IPS-NIHi7 (cell line): ENCODE data around the gene FSIP2.

Experiments
- DNase-seq: peaks from one replicate; pipeline ENCODE4 v3.0.0; 2012; ENCODE audit warnings: mixed read lengths; ENCODE audit errors: extremely low spot score

Gene FSIP2, protein sequence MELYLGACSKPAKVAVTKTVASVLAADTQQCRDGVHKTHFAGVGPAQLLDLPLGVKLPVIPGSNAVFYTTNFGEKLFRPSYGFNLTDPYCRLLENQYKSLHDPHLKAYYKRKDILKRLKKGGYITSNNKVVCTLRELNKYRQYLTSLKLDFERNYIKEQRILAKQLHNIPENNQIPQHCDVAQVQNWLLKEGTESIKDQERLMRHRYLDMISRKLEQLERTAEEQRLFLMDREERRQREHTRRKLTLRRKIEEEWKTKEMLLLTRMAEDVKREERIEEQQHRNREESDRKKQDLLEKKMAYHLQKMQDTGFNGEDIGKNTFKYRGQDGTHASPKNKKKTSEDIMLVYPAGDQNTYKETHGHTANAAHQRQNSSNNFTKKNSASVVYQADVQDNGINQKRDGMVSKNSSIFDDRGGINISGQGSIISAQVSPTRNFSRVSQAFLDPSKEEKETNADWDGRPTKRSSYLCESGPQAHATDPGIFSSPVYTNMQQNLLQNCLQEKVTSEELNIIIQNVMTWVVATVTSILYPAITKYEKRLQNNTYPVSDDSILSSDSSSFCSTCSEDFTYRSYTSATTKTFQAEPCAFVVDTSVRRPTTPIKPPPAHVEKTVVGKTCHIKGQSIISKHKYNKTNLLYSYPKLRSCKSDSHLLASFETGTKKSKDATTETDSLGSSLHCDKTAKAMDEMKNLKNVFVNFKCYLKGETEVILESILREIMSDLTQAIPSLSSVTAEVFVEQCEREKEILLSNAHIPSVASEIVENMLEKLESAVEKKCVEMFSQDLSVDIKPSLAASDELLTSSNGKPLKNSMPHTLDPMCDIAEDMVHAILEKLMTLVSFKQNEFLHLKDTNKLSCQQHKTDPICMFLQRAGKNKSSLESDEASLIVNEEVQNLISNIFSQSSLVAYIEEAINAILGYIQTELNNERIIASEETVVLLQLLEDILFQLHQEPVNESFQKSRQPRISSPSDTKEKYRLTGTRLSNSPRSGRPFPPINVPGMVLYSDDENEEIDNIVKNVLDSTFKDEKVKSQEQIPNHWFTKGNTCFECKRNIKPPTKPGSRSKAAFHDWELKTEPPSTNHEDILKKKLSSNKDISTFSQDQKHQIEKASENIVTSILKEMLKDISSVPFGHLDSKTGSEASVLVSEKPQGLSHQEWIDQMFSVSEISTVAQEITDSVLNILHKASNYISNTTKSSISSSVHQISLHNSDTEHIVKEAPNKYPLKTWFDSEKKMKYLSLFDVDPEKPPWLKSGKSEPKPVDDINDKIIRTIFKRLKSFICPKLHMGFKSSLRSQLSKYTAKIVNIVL (N-terminal part only)

DNA sequence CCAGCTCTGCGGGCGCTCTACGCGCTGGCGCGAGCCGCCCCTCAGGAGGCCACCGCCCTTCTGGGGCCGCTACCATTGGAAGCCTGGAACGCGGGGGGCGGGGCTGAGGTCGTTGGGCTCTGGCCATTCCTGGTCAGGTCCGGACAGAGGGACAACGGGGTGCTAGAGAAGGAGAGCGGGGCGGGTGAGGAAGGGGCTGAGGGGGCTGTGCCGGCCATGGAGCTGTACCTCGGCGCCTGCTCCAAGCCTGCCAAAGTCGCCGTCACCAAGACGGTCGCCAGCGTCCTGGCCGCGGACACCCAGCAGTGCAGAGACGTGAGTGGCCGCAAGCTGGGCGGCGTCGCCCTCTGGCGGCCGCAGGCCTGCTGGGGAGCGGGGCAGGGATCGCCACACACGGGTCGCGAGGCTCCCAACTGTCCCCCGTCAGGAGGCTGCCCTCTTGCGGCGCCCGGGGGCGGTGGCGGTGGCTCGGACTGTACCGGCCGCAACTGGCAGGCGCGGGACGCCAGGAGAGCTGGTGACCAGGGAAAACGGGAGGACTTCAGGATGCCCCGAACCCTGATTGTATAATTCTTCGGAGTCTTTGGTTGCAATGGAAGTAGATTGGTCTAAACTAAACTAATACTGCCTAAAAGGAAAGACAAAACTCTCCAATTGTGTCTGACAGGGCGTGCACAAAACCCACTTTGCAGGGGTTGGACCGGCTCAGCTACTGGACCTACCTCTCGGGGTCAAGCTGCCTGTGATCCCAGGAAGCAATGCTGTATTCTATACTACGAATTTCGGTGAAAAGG lies at the start of gene FSIP2:
TSS of gene FSIP2 (plus strand) at position 126 of the 794 bp plus-strand sequence. CDS start at position 217, 91 bp downstream.
- peak; percentile 94 for DNase-seq

DNA sequence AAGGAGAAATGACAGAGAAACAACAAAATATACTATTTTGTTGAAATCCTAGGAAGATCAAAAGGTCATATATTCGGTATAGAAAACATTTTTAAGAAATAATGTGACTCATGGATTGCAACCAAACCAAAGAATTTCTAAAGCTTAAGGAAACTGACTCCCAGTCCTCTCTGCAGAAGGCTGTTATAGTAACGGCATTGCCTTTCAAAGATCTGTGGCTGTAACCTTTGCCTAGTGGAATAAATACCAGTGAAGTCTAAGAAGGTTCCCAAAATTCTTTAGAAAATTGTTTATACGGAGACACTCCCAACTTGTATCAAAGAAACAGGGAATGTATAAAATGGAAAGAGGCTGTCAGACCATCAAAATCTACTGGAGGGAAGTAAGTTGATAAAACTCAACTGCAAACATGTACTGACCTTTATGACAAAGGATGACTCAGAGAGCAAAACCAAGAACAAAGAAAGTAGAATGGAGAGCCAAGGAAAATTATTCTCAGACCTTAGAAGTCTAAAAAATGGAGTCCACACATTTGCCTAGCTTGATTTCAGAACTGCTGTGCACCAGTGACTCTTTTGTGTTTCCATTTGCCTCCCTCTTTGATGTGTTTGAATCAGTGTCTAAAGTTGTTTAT lies 48.6 kb upstream of the FSIP2 start:
- DNase-seq = no peak

DNA sequence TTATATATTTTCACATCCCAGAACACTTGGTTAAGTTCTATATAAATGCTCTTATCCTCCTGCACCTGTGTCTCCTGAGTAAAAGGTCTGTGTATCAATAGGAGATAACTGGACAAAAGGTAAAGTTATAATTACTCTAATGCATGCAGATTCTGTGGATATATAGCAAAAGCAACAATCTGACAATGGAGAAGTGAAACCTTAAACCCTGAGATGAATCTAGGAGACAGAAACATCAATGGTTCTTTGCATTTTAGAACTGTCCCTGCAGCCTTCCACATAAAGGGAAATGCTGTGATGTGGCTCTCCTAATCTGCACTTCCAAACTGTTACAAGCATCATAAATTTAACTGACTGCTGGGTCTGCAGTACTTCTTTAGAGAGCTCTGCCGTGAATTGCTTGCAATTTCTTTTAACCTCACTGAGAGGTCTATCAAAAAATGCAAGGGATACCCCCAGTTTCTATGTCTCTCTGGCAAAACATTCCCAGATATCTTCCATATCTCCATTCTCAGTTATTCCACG lies 42.8 kb upstream of the FSIP2 start:
- DNase-seq = no peak

GRCh38 chr2:185700883-185701282 lies 37.7 kb upstream of the FSIP2 start:
- DNase-seq = peak; percentile 11

GRCh38 chr2:185734658-185735057 lies 3.9 kb upstream of the FSIP2 start:
- DNase-seq = no peak

DNA sequence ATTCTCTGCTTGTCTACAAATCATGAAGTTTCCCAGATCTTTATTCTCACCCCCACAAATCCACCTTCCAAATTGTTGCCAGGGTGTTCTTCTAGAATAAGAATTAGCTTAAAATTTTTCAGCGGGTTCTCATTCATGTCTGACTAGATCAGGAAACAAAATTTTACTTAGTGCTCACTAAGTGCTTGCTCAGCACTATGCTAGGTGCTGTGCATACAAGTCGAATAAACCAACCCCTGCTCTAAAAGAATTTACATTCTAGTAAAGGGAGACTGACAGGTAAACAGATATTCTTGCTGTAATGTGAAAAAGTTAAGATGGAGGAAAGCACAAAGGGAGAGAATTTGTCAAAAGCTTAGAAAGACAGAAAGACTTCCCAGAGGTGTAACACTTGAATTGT lies 2.4 kb upstream of the FSIP2 start:
- no peak for DNase-seq

DNA sequence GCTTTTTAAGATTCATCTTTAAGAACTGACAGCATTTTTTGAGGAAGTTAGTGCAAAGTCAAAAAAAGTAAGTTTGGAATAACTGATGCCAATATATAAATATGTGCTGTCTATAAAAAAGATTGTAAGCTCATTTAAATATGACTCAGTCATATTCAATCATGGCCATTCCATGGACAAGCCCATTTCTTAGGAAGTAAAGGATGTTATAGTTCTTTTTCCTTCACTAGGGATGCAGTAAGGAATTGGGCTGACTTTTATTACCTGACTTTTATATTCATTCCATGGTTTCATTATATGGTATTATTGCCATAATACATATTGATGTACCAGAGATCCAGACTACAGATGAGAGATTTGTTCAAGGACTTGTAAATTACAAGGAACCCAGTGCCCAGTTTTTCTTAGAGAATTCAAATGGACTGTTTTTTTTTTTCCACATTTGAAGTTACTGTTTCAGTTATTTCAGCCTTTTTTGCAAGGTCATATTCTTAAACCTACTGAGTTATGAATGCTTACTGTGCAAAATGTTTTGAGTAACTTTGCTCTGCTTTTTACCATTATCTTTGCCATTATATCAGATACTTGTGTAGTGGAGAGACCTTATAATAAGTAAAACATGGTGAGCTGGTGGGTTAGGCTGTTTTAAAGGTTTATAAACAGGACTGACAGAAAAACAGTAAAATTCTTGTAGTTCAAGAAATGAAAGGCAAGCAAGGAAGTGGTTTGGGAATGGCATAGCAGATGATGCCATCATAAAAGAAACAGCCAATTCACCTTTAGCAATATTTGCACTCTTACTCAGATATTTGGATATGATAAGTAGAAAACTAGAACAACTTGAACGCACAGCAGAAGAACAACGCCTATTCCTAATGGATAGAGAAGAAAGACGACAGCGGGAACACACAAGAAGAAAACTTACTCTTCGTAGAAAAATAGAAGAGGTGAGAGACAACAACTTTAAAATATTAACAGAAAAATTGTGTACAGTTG lies 7.6 kb downstream of the FSIP2 start:
- no peak for DNase-seq

DNA sequence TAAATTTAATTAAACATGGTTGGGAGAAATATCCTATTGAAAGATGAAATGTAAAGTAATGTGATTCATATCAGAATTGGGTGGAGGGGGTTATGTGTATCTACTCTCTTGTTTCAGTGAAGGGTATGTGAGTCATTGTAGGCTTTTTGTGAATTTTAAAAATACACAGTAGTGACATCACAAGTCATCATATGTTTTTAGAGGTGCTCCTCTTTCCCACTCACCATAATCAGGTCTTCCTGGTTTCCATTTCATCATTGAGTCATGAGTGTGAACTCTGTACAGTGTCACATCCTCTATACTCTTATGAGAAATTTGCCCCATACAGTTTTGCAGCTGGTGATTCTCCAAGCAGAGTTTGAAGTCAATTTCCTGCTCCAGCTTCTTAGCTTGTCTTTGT lies 18.8 kb downstream of the FSIP2 start:
- no peak for DNase-seq

DNA sequence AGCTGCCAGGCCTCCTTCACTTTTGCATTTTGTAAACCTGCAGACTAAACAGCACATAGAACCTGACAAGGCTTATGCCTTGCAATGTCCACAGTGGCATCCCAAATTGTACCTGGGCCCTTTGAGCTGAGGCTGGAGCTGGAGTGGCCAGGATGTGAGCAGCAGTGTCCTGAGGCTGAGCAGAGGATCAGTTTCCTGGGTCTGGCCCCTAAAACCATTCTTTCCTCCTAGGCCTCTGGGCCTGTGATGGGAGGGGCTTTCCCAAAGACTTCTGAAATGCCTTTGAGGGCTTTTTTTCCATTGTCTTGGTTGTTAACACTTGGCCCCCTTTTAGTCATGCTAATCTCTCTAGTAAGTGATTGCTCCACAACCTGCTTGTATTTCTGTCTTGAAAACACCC lies 32.8 kb downstream of the FSIP2 start:
- DNase-seq = no peak

GRCh38 chr2:185780890-185781289 lies 42.3 kb downstream of the FSIP2 start:
- DNase-seq = no peak

- DNase-seq = no peak
Measured at GRCh38 chr2:185782223-185782769, 43.7 kb downstream of the FSIP2 start.

DNA sequence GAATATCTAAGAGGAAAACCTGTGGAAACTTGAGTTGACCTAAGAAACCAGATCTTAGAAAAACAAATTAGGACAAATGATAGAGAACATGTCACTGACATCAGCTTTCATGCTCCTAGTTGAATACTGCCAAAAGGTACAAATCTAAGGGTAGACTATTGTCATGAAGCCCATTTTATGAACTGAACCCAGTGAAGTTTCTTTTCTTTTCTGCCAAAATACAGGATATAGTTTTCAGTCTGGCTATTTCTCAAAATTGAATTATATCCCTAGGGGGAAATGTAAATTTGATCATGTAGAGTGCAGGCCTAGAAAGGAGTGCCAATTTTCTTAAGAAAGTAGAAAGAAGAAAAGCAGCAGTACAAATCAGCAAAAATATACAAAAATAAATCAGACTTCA lies 46.6 kb downstream of the FSIP2 start:
- DNase-seq = no peak

DNA sequence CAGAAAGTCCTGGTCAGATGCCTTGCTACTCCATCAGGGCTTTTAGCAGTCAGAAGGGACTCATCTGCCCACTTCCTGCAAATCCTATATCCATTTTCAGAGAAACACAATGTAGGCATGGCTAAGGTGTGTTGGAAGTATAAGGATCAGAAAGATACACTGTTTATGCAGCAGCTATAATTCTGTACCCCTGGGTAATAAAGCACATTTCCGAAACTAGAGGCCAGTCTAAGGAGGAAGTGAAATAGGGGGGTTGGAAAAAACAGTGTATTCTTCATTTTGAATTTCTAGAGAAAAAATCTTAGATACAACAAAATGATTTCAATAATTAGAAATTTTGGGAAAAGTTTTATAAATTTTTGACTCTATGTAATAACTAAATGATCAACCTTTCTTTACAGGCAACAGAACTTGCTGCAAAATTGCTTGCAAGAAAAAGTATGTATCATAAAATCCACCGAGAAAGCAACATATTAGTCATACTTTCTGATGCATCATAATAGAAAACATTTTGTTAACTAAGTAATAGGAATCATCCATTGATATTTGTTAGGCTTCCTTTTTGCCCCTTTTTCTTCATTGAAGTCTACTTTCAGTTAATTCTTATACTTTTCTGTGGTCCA lies 47.4 kb downstream of the FSIP2 start:
- DNase-seq = no peak

GRCh38 chr2:185787227-185788145 lies 48.9 kb downstream of the FSIP2 start:
- no peak for DNase-seq

DNA sequence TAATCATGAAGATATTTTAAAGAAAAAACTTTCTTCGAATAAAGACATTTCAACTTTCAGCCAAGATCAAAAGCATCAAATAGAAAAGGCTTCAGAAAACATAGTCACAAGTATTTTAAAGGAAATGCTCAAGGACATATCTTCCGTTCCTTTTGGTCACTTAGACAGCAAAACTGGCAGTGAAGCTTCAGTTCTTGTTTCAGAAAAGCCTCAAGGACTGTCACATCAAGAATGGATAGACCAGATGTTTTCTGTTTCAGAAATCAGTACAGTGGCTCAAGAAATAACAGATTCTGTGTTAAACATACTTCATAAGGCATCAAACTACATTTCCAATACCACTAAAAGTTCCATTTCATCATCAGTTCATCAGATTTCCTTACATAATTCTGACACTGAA lies 51.8 kb downstream of the FSIP2 start:
- DNase-seq = no peak

- no peak for DNase-seq
Measured at GRCh38 chr2:185793532-185794345, 55.1 kb downstream of the FSIP2 start.
